HT-29 (cell line): ENCODE measurements around the gene BBS10. TPM values are rescaled to one million over a fixed set of nuclear protein-coding genes. Genes with fewer than 3 reads are reported as not detected.
"Not testable (repeated sequence)": the region's sequence is repeated elsewhere in the genome, so short reads cannot be mapped to it uniquely, and the experiment has no call there.

ENCODE experiments used
- DNase-seq: peaks from one replicate; pipeline ENCODE4 v3.0.0-alpha.2; 2015; ENCODE audit warnings: low spot score
- small RNA-seq: library from RNA; depleted of rRNA; stranded (forward); fragments of <200 nt; gene quantifications from one replicate; pipeline ENCODE3, GENCODE V24; 2014
- total RNA-seq: library from RNA; depleted of rRNA; stranded (reverse); fragments of >200 nt; shearing (Covaris generic); gene quantifications from 2 replicates; pipeline ENCODE4 v1.2.3, GENCODE V29; 2014; rRNA removed

BBS10 gene
- total RNA-seq, 1 experiment from 2014 or later: 2.3 TPM

GRCh38 chr12:76332606-76333005 is 15.6 kb downstream of the BBS10 start:
- no peak for DNase-seq

DNA sequence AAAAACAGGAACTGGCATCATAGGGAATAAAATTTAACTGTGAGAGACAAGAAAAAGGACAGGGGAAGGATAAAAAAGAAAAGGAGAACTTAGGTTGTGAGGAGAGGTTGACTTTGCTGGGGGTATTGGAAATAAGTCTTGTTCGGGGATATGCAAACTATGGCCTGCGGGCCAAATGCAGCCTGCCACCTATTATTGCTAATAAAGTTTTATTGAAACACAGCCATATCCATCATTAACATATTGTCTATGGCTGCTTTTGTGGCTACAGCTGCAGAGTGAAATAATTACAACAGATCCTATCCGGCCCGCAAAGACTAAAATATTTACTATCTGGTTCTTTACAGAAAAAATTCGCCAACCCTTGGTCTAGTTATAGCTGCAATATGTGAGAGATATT is 18.6 kb downstream of the BBS10 start:
- no peak for DNase-seq

- DNase-seq: no peak
Measured at GRCh38 chr12:76329159-76329558, 19.1 kb downstream of the BBS10 start.

- DNase-seq: not testable (repeated sequence)
Measured at GRCh38 chr12:76319595-76320319, 28.5 kb downstream of the BBS10 start.

- peak; percentile 6 for DNase-seq
Measured at GRCh38 chr12:76318773-76319594, 29.2 kb downstream of the BBS10 start.

DNA sequence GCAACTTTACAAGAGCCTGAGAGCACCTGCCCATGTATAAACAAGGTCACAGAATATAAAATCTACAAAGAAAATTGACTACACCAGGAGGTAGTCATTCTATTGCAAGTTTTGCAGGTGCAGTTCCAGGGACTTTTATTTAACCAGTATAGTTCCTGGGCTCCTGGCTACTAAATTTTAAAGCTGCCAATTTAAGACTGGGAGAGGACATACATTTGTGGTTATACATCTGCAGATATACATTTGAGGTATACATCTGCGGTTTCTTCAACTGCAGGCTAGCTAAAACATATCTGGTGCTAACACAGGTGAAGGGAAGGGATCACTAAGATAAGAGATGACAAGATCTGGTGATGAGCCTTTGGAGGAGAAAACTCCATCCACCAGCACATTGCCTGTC is 30.2 kb downstream of the BBS10 start:
- DNase-seq: no peak

- no peak for DNase-seq
Measured at GRCh38 chr12:76316468-76316867, 31.7 kb downstream of the BBS10 start.

GRCh38 chr12:76313299-76313698 is 34.9 kb downstream of the BBS10 start:
- DNase-seq: no peak

- no peak for DNase-seq
Measured at GRCh38 chr12:76312315-76312714, 35.9 kb downstream of the BBS10 start.

GRCh38 chr12:76311796-76312195 is 36.4 kb downstream of the BBS10 start:
- DNase-seq: no peak

DNA sequence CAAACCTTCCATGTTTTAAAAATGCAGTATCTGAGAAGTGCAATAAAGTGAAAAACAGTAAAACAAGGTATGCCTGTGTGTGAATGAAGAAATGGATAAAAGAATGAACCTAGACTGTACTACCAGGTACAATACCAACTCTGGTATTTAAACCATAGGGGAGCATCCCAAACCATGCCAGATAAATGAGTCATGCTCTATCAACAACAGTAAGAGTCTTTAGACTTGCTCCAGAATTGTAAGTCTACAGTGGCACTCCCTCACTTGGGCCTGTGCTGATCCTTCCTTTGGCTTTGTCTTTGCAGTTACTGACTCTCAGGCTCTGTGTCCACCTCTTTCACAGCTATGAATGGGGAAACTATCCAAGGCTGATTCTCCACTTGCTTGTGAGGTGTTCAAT is 38.1 kb downstream of the BBS10 start:
- DNase-seq: no peak

DNA sequence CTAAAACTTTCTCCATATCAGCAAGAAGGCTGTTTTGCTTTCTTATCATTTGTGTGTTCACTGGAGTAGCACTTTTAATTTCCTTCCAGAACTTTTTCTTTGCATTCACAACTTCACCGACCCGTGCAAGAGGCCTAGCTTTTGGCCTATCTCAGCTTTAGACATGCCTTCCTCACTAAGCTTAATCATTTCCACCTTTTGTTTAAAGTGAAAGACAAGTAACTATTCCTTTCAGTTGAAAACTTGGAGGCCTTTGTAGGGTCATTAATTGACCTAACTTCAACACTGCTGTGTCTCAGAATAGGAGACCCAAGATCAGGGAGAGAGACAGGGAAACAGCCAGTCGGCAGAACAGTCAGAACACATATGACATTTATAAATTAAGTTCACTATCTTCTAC is 39.3 kb downstream of the BBS10 start:
- DNase-seq: no peak

- DNase-seq: no peak
Measured at GRCh38 chr12:76307083-76307482, 41.1 kb downstream of the BBS10 start.

GRCh38 chr12:76303989-76304460 is 44.2 kb downstream of the BBS10 start:
- DNase-seq: no peak

GRCh38 chr12:76303365-76303764 is 44.9 kb downstream of the BBS10 start:
- no peak for DNase-seq

DNA sequence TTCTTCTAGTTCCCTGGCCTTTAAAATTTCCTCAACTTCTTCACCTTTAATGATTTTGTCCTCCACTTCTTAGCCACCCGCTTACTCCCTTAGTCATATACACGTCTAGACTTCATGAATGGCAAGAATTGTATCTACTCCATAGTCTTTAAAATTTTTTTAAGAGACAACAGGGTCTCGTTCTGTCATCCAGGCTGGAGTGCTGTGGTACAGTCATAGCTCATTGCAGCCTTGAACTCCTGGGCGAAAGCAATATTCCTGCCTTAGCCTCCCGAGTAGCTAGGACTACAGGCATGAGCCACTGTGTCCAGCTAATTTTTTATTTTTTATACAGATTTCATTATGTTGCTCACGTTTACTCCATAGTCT is 47.9 kb downstream of the BBS10 start:
- DNase-seq: no peak

GRCh38 chr12:76299536-76300296 is 48.5 kb downstream of the BBS10 start:
- no peak for DNase-seq

Small RNA genes lying within 50 kb of the gene (small RNA-seq; reads per million reads assigned to genes)
- not detected for gene RN7SKP172

Other genes with a start within 250 kb of the BBS10 start
- 49.1 and 51.0 TPM in 2 replicates for gene OSBPL8, start 211.4 kb upstream of the BBS10 start, total RNA-seq